Measurements from ENCODE around the gene SWT1.

GRCh38 chr1:185279571-185279970, 122.6 kb downstream of the SWT1 start:
- TF ChIP-seq POLR2AphosphoS5 (IDR thresholded peaks at IDR 0.05; ENCODE audit: insufficient read depth in 1 of 2, low read depth in 1 of 2) = no peak
- TF ChIP-seq, protein P1, sequence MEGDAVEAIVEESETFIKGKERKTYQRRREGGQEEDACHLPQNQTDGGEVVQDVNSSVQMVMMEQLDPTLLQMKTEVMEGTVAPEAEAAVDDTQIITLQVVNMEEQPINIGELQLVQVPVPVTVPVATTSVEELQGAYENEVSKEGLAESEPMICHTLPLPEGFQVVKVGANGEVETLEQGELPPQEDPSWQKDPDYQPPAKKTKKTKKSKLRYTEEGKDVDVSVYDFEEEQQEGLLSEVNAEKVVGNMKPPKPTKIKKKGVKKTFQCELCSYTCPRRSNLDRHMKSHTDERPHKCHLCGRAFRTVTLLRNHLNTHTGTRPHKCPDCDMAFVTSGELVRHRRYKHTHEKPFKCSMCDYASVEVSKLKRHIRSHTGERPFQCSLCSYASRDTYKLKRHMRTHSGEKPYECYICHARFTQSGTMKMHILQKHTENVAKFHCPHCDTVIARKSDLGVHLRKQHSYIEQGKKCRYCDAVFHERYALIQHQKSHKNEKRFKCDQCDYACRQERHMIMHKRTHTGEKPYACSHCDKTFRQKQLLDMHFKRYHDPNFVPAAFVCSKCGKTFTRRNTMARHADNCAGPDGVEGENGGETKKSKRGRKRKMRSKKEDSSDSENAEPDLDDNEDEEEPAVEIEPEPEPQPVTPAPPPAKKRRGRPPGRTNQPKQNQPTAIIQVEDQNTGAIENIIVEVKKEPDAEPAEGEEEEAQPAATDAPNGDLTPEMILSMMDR (IDR thresholded peaks at IDR 0.05) = no peak
- TF ChIP-seq POLR2A (IDR thresholded peaks at IDR 0.05) = no peak

Measured in vagina (tissue), 2 donors.